Measurements from ENCODE around the gene TTC28. TPM values are rescaled to one million over a fixed set of nuclear protein-coding genes. Genes with fewer than 3 reads are reported as not detected.

TTC28 gene
- total and polyA plus RNA-seq, 11 donors, result 5.1 to 34.9 (median 21.8) TPM

- 33 to 41% (median 37%) methylated on average over 2 of the region's 2 CpGs for WGBS, 4 donors
- Histone ChIP-seq H3K27me3 (no peaks in the 10 kb centered on the region), H3K9me3 (no peaks in the 10 kb centered on the region), H3K36me3 (no peaks in the 10 kb centered on the region), H3K4me3 (no peak overlapping the region), H3K27ac (peak overlapping the region in 2 of 12 donors; percentile 3 to 8), H3K4me1 (peaks cover 0 to 34% (median 21%) of the 10 kb centered on the region in 12 donors)
- intact Hi-C loops (cut with DNase I), result no loop called here
- ATAC-seq, result peak in 2 of 4 donors; percentile 20 to 41
- no peak for DNase-seq
- TF ChIP-seq, protein P1, sequence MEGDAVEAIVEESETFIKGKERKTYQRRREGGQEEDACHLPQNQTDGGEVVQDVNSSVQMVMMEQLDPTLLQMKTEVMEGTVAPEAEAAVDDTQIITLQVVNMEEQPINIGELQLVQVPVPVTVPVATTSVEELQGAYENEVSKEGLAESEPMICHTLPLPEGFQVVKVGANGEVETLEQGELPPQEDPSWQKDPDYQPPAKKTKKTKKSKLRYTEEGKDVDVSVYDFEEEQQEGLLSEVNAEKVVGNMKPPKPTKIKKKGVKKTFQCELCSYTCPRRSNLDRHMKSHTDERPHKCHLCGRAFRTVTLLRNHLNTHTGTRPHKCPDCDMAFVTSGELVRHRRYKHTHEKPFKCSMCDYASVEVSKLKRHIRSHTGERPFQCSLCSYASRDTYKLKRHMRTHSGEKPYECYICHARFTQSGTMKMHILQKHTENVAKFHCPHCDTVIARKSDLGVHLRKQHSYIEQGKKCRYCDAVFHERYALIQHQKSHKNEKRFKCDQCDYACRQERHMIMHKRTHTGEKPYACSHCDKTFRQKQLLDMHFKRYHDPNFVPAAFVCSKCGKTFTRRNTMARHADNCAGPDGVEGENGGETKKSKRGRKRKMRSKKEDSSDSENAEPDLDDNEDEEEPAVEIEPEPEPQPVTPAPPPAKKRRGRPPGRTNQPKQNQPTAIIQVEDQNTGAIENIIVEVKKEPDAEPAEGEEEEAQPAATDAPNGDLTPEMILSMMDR (IDR thresholded peaks at IDR 0.05), result no peak
- no peak for TF ChIP-seq POLR2A (IDR thresholded peaks at IDR 0.05)
These were observed 283.5 kb downstream of the TTC28 start for GRCh38 chr22:28395920-28396753.

GRCh38 chr22:28395520-28395919 lies 284.1 kb downstream of the TTC28 start:
- Histone ChIP-seq H3K27me3 (no peaks in the 10 kb centered on the region), H3K4me1 (peaks cover 0 to 34% (median 21%) of the 10 kb centered on the region in 12 donors), H3K4me3 (no peak overlapping the region), H3K36me3 (no peaks in the 10 kb centered on the region), H3K9me3 (no peaks in the 10 kb centered on the region), H3K27ac (no peak overlapping the region)
- DNase-seq, result no peak
- 95 to 99% (median 98%) methylated on average over 4 of the region's 4 CpGs for WGBS, 4 donors
- intact Hi-C loops (cut with DNase I), result no loop called here
- no peak for ATAC-seq
- no peak for TF ChIP-seq POLR2A (IDR thresholded peaks at IDR 0.05)
- TF ChIP-seq, protein P1 (IDR thresholded peaks at IDR 0.05), result no peak

GRCh38 chr22:28394513-28395110 lies 285.0 kb downstream of the TTC28 start:
- DNase-seq (no peak), ATAC-seq (no peak)
- no peak for TF ChIP-seq POLR2A (IDR thresholded peaks at IDR 0.05)
- TF ChIP-seq, protein P1 (IDR thresholded peaks at IDR 0.05), result no peak
- Histone ChIP-seq H3K27me3 (no peaks in the 10 kb centered on the region), H3K4me1 (peaks cover 0 to 34% (median 21%) of the 10 kb centered on the region in 12 donors), H3K9me3 (no peaks in the 10 kb centered on the region), H3K27ac (no peak overlapping the region), H3K4me3 (no peak overlapping the region), H3K36me3 (no peaks in the 10 kb centered on the region)
- intact Hi-C loops (cut with DNase I), result no loop called here
- WGBS, 4 donors, result 59 to 67% (median 66%) methylated on average over 2 of the region's 2 CpGs

DNA sequence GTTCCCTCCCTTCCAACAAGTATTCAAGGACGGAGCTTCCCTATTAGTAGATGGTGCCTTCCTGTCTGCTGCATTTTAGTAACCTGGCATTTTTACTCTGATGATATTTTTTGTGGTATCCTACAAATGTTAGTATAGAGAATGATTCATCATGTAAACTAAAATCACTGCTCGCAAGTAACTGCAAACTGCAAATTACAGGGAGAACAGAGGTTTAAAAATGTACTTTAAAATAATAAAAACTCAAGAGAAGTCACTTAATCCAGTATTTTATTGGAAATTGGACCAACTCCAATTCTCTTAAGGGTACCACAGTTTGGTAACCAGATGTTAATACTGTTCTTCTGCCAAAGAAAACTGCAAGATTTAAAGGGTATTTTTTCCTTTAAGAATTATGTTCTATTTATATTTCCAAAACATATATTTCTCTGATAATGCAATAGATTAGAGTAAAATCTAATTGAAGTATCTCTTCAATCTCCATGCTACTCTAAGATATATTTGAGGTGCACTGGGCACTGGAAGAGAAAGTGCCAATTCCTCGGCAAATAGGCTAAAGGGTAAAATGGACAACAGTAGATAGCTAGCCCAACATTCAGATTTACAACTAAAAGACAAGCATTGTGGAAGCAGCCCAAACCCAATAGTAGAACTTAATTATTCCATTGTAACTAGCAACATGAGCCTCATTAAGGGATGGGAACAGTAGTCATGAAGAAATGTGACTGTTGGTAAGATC lies 298.0 kb downstream of the TTC28 start:
- peaks cover 0 to 9% (median 0%) of the 10 kb centered on the region in 12 donors for H3K9me3 ChIP-seq
- intact Hi-C loops (cut with DNase I), result no loop called here
- no peaks in the 10 kb centered on the region for H3K27me3 ChIP-seq
- DNase-seq, result no peak
- H3K36me3 ChIP-seq, result no peaks in the 10 kb centered on the region
- peaks cover 0 to 31% (median 12%) of the 10 kb centered on the region in 12 donors for H3K4me1 ChIP-seq
- H3K4me3 ChIP-seq, result no peak overlapping the region
- 76 to 84% (median 83%) methylated on average over 3 of the region's 3 CpGs for WGBS, 4 donors
- TF ChIP-seq, protein P1 (IDR thresholded peaks at IDR 0.05), result no peak
- TF ChIP-seq POLR2A (IDR thresholded peaks at IDR 0.05), result no peak
- H3K27ac ChIP-seq, result no peak overlapping the region
- no peak for ATAC-seq

Measured in heart left ventricle (tissue), 16 donors.